Measurements from ENCODE around the gene FECH.

DNA sequence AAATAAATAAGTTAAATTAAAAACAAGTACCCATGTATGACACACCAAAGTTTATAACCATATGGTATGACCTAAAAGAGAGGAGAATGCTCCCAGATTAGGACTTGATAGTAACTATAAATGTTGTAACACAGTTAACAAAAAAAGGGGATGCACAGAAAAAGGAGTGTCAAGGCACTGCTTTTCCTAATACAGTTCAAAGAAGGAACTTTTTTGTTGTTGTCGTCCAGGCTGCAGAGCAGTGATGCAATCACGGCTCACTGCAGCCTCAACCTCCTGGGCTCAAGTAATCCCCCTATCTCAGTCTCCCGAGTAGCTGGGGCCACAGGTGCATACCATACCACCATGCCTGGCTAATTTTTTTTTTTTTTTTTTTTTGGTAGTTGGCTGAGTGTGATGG lies 32.4 kb upstream of the FECH start:
- TF ChIP-seq POLR2A (IDR thresholded peaks at IDR 0.05; ENCODE audit: low read depth, low read length) = no peak
- no peak for TF ChIP-seq TAF1 (IDR thresholded peaks at IDR 0.05; ENCODE audit: low read depth, low read length)
- no peak for TF ChIP-seq PAX5 (IDR thresholded peaks at IDR 0.05; ENCODE audit: insufficient read depth, low read length, severe bottlenecking)
